ENCODE measurements around the gene GRIP2.

Gene GRIP2

GRCh38 chr3:14563946-14564539, 23.9 kb upstream of the GRIP2 start:
- no peak for DNase-seq (ENCODE audit: low spot score)
- no peak for TF ChIP-seq CTCF (IDR thresholded peaks at IDR 0.05; ENCODE audit: borderline replicate concordance, control extremely low read depth, extremely low read depth, insufficient read depth, missing control alignments)
- in situ Hi-C loops (cut with MboI; ENCODE audit: low sequenced_read_pairs, unreplicated experiment), result no loop called here

- DNase-seq (ENCODE audit: low spot score), result no peak
- in situ Hi-C loops (cut with MboI; ENCODE audit: low sequenced_read_pairs, unreplicated experiment), result no loop called here
- no peak for TF ChIP-seq CTCF (IDR thresholded peaks at IDR 0.05; ENCODE audit: borderline replicate concordance, control extremely low read depth, extremely low read depth, insufficient read depth, missing control alignments)
Measured at GRCh38 chr3:14562121-14562890, 22.2 kb upstream of the GRIP2 start.

GRCh38 chr3:14561051-14561960, 21.2 kb upstream of the GRIP2 start:
- DNase-seq (ENCODE audit: low spot score), result no peak
- in situ Hi-C loops (cut with MboI; ENCODE audit: low sequenced_read_pairs, unreplicated experiment), result no loop called here
- no peak for TF ChIP-seq CTCF (IDR thresholded peaks at IDR 0.05; ENCODE audit: borderline replicate concordance, control extremely low read depth, extremely low read depth, insufficient read depth, missing control alignments)

- DNase-seq (ENCODE audit: low spot score), result no peak
- in situ Hi-C loops (cut with MboI; ENCODE audit: low sequenced_read_pairs, unreplicated experiment), result no loop called here
- TF ChIP-seq CTCF (IDR thresholded peaks at IDR 0.05; ENCODE audit: borderline replicate concordance, control extremely low read depth, extremely low read depth, insufficient read depth, missing control alignments), result no peak
Measured at GRCh38 chr3:14560110-14560509, 20.0 kb upstream of the GRIP2 start.

GRCh38 chr3:14558029-14558428, 17.9 kb upstream of the GRIP2 start:
- TF ChIP-seq CTCF (IDR thresholded peaks at IDR 0.05; ENCODE audit: borderline replicate concordance, control extremely low read depth, extremely low read depth, insufficient read depth, missing control alignments), result no peak
- DNase-seq (ENCODE audit: low spot score), result no peak
- in situ Hi-C loops (cut with MboI; ENCODE audit: low sequenced_read_pairs, unreplicated experiment), result no loop called here

GRCh38 chr3:14555835-14556234, 15.7 kb upstream of the GRIP2 start:
- DNase-seq (ENCODE audit: low spot score), result no peak
- no peak for TF ChIP-seq CTCF (IDR thresholded peaks at IDR 0.05; ENCODE audit: borderline replicate concordance, control extremely low read depth, extremely low read depth, insufficient read depth, missing control alignments)
- in situ Hi-C loops (cut with MboI; ENCODE audit: low sequenced_read_pairs, unreplicated experiment), result no loop called here

Data from GM13976 (cell line).